Measurements from ENCODE around the gene NOL8. TPM values are rescaled to one million over a fixed set of nuclear protein-coding genes. Genes with fewer than 3 reads are reported as not detected.

NOL8 gene
- total RNA-seq, 1 experiment from 2014 or later: 48.4 TPM

DNA sequence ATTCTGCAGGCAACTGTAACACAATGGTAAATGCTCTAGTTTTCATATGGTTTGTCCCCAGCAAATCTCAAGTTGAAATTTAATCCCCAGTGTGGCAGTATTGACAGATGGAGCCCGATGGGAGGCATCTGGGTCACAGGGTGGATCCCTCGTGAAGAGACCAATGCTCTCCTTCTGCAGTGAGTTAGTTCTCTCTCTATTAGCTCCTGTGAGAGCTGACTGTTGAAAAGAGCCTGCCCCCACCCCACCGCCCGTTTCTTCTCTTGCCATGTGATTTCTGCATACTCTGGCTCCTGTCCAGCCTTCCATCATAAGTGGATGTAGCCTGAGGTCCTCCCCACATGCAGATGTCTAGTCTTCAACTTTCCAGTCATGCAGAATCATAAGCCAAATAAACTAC is 58.7 kb downstream of the NOL8 start:
- Mint-ChIP-seq H3K27me3 (ENCODE audit: low read depth) (no peaks in the 10 kb centered on the region; the same call in 1 of the 2 replicates), H3K9me3 (no peaks in the 10 kb centered on the region), H3K27ac (no peak overlapping the region), H3K36me3 (ENCODE audit: insufficient read depth in 1 of 3, low read depth in 3 of 3) (peaks cover 71 to 98% (median 97%) of the 10 kb centered on the region in 3 experiments; a peak in 6 of 7 replicates), H3K4me1 (no peaks in the 10 kb centered on the region), H3K4me3 (no peak overlapping the region)
- H3K27me3 ChIP-seq (ENCODE audit: insufficient read depth, low read length): no peaks in the 10 kb centered on the region
- H3K79me1 ChIP-seq (ENCODE audit: insufficient read depth, low read depth, low read length, poor library complexity, severe bottlenecking): no peaks in the 10 kb centered on the region
- H3K9me3 ChIP-seq (ENCODE audit: control insufficient read depth, low read depth, low read length): no peaks in the 10 kb centered on the region
- H2BK20ac ChIP-seq (ENCODE audit: low read depth, low read length, poor library complexity, severe bottlenecking): no peak overlapping the region
- no peak overlapping the region for H3K4me2 ChIP-seq (ENCODE audit: insufficient read depth, insufficient read length, low read length)
- DNase-seq: no peak
- H2BK15ac ChIP-seq (ENCODE audit: low read depth, low read length): no peak overlapping the region
- no peaks in the 10 kb centered on the region for H3K79me2 ChIP-seq (ENCODE audit: insufficient read depth, low read length)
- H4K8ac ChIP-seq (replicated peaks; ENCODE audit: insufficient read length, low read depth, low read length): no peak overlapping the region
- H3K4me1 ChIP-seq (ENCODE audit: insufficient read depth, low read length): no peaks in the 10 kb centered on the region
- TF ChIP-seq, protein P1, sequence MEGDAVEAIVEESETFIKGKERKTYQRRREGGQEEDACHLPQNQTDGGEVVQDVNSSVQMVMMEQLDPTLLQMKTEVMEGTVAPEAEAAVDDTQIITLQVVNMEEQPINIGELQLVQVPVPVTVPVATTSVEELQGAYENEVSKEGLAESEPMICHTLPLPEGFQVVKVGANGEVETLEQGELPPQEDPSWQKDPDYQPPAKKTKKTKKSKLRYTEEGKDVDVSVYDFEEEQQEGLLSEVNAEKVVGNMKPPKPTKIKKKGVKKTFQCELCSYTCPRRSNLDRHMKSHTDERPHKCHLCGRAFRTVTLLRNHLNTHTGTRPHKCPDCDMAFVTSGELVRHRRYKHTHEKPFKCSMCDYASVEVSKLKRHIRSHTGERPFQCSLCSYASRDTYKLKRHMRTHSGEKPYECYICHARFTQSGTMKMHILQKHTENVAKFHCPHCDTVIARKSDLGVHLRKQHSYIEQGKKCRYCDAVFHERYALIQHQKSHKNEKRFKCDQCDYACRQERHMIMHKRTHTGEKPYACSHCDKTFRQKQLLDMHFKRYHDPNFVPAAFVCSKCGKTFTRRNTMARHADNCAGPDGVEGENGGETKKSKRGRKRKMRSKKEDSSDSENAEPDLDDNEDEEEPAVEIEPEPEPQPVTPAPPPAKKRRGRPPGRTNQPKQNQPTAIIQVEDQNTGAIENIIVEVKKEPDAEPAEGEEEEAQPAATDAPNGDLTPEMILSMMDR (conservative IDR thresholded peaks at IDR 0.05): no peak
- no peak overlapping the region for H3K18ac ChIP-seq (ENCODE audit: insufficient read length, low read depth, low read length)
- no peak overlapping the region for H3K23ac ChIP-seq (ENCODE audit: insufficient read length, low read depth, low read length)
- no peak overlapping the region for H2AK5ac ChIP-seq (ENCODE audit: insufficient read length, low read length)
- H3K4ac ChIP-seq (ENCODE audit: low read depth, low read length): no peak overlapping the region
- H3K9ac ChIP-seq (ENCODE audit: extremely low read depth, insufficient read length, low read length): no peak overlapping the region
- no peak overlapping the region for H4K91ac ChIP-seq (ENCODE audit: insufficient read length, low read depth, low read length)
- no peak overlapping the region for H3K27ac ChIP-seq (ENCODE audit: insufficient read length, low read depth, low read length)
- no peak overlapping the region for H2BK5ac ChIP-seq (ENCODE audit: insufficient read length, low read length)
- H4K5ac ChIP-seq (ENCODE audit: insufficient read length, low read depth, low read length): no peak overlapping the region
- no CpG with 5 or more reads among the region's 4 CpGs for WGBS (ENCODE audit: extremely low coverage, insufficient read length, low lambda C conversion rate)
- no peak overlapping the region for H3K56ac ChIP-seq (ENCODE audit: insufficient read length, low read depth, low read length)
- H4K20me1 ChIP-seq (ENCODE audit: control insufficient read depth, insufficient read depth, insufficient read length): no peaks in the 10 kb centered on the region
- no peak overlapping the region for H2BK12ac ChIP-seq (ENCODE audit: insufficient read length, low read depth, low read length)
- no peak overlapping the region for H3T11ph ChIP-seq (ENCODE audit: low read length)
- no peak overlapping the region for H3K14ac ChIP-seq (ENCODE audit: insufficient read depth, low read length)
- no peaks in the 10 kb centered on the region for H3K23me2 ChIP-seq (ENCODE audit: insufficient read length, low read depth, low read length, poor library complexity, severe bottlenecking)
- no peak overlapping the region for H2BK120ac ChIP-seq (ENCODE audit: low read depth, low read length, poor library complexity, severe bottlenecking)
- no peak overlapping the region for H2AFZ ChIP-seq (ENCODE audit: low read length)

Data from H9 (cell line).